NCI-H748 (cell line): ENCODE measurements around the gene LITAF.
"Not testable (repeated sequence)": the region's sequence is repeated elsewhere in the genome, so short reads cannot be mapped to it uniquely, and the experiment has no call there.

Experiments used
- DNase-seq: peaks from one replicate; lab custom pipeline; 2025; ENCODE audit not compliant: unreplicated experiment; lab: John Stamatoyannopoulos, UW

LITAF gene

GRCh38 chr16:11524098-11524760, 62.5 kb downstream of the LITAF start:
- DNase-seq, result no peak

- DNase-seq, result no peak
Observed at GRCh38 chr16:11521055-11521454, 65.7 kb downstream of the LITAF start.

GRCh38 chr16:11520442-11520841, 66.3 kb downstream of the LITAF start:
- no peak for DNase-seq

- no peak for DNase-seq
Observed at GRCh38 chr16:11517961-11518360, 68.8 kb downstream of the LITAF start.

GRCh38 chr16:11515540-11516430, 70.9 kb downstream of the LITAF start:
- no peak for DNase-seq

- DNase-seq, result no peak
Observed at GRCh38 chr16:11514283-11514682, 72.4 kb downstream of the LITAF start.

GRCh38 chr16:11513366-11513765, 73.4 kb downstream of the LITAF start:
- DNase-seq, result not testable (repeated sequence)

- DNase-seq, result no peak
Observed at GRCh38 chr16:11511801-11512200, 74.9 kb downstream of the LITAF start.

GRCh38 chr16:11511328-11511727, 75.4 kb downstream of the LITAF start:
- DNase-seq, result no peak

- no peak for DNase-seq
Observed at GRCh38 chr16:11510178-11510973, 76.3 kb downstream of the LITAF start.

GRCh38 chr16:11507991-11508390, 78.7 kb downstream of the LITAF start:
- DNase-seq, result no peak

- no peak for DNase-seq
Observed at GRCh38 chr16:11507350-11507749, 79.4 kb downstream of the LITAF start.

GRCh38 chr16:11506741-11507305, 79.9 kb downstream of the LITAF start:
- no peak for DNase-seq

- DNase-seq, result not testable (repeated sequence)
Observed at GRCh38 chr16:11504261-11504660, 82.5 kb downstream of the LITAF start.

GRCh38 chr16:11503566-11503965, 83.2 kb downstream of the LITAF start:
- DNase-seq, result no peak

GRCh38 chr16:11502239-11502638, 84.5 kb downstream of the LITAF start:
- no peak for DNase-seq

GRCh38 chr16:11501632-11502031, 85.1 kb downstream of the LITAF start:
- DNase-seq, result no peak

GRCh38 chr16:11500700-11501346, 85.9 kb downstream of the LITAF start:
- DNase-seq, result no peak

- DNase-seq, result no peak
Observed at GRCh38 chr16:11499295-11500089, 87.2 kb downstream of the LITAF start.

GRCh38 chr16:11498683-11499082, 88.0 kb downstream of the LITAF start:
- no peak for DNase-seq
